MM.1S (cell line): Measurements from ENCODE around the gene SYCP1.

Experiments
- DNase-seq: peaks from one replicate; pipeline ENCODE4 v3.0.0-alpha.2; 2015
- H2AFZ ChIP-seq: fragments of 300-600 bp; sonication (generic); 2 replicates; pipeline ENCODE4 v1.6.0; 2016; ENCODE audit warnings: antibody characterized with exemption, low read length
- H3F3A ChIP-seq: fragments of 300-600 bp; sonication (generic); 2 replicates; pipeline ENCODE4 v1.6.1; 2016; ENCODE audit warnings: mild to moderate bottlenecking, antibody characterized with exemption, low read length, moderate library complexity, mixed read lengths; ENCODE audit not compliant: insufficient read depth
- H3K27ac ChIP-seq: fragments of 300-600 bp; sonication (generic); 2 replicates; pipeline ENCODE4 v1.5.1; 2016; ENCODE audit warnings: mild to moderate bottlenecking, low read length
- H3K27me3 ChIP-seq: fragments of 300-600 bp; sonication (generic); replicated peaks from 2 replicates; pipeline ENCODE4 v1.6.0; 2016; ENCODE audit warnings: low read length; ENCODE audit not compliant: insufficient read depth
- H3K36me3 ChIP-seq: fragments of 300-600 bp; sonication (generic); replicated peaks from 2 replicates; pipeline ENCODE4 v1.6.1; 2016; ENCODE audit warnings: mild to moderate bottlenecking, low read length, mixed read lengths; ENCODE audit not compliant: insufficient read depth
- H3K4me1 ChIP-seq: fragments of 300-600 bp; sonication (generic); 2 replicates; pipeline ENCODE4 v1.6.1; 2016; ENCODE audit warnings: low read length, mixed read lengths
- H3K4me2 ChIP-seq: fragments of 300-600 bp; sonication (generic); 2 replicates; pipeline ENCODE4 v1.6.0; 2016; ENCODE audit warnings: low read depth, low read length
- H3K4me3 ChIP-seq: fragments of 300-600 bp; sonication (generic); 2 replicates; pipeline ENCODE4 v1.5.1; 2016; ENCODE audit warnings: low read length, mixed read lengths
- H3K79me2 ChIP-seq: fragments of 300-600 bp; sonication (generic); 2 replicates; pipeline ENCODE4 v1.6.1; 2016; ENCODE audit warnings: mixed run types, low read length, mixed read lengths
- H3K9ac ChIP-seq: fragments of 300-600 bp; sonication (generic); 2 replicates; pipeline ENCODE4 v1.6.1; 2016; ENCODE audit warnings: low read length, mixed read lengths
- H3K9me2 ChIP-seq: fragments of 300-600 bp; sonication (generic); replicated peaks from 2 replicates; pipeline ENCODE4 v1.6.1; 2016; ENCODE audit warnings: mild to moderate bottlenecking, low read length, mixed read lengths; ENCODE audit not compliant: insufficient read depth
- H3K9me3 ChIP-seq: fragments of 300-600 bp; sonication (generic); replicated peaks from 2 replicates; pipeline ENCODE4 v1.6.1; 2016; ENCODE audit warnings: mild to moderate bottlenecking, low read length, mixed read lengths; ENCODE audit not compliant: insufficient read depth
- H4K20me1 ChIP-seq: fragments of 300-600 bp; sonication (generic); 2 replicates; pipeline ENCODE4 v1.6.1; 2016; ENCODE audit warnings: mild to moderate bottlenecking, low read length, moderate library complexity, mixed read lengths; ENCODE audit not compliant: insufficient read depth
- CTCF ChIP-seq: fragments of 300-600 bp; sonication (generic); IDR thresholded peaks from 2 replicates; pipeline ENCODE4 v1.5.1; 2016; ENCODE audit warnings: antibody characterized with exemption, low read length, mixed read lengths
- EZH2 ChIP-seq: fragments of 300-600 bp; sonication (generic); optimal IDR thresholded peaks from 2 replicates; pipeline ENCODE3; 2017; ENCODE audit warnings: low read depth, mild to moderate bottlenecking, antibody characterized with exemption, low read length, mixed read lengths
- EZH2phosphoT487 ChIP-seq: fragments of 300-600 bp; sonication (generic); IDR thresholded peaks from 2 replicates; pipeline ENCODE4 v1.6.1; 2018; ENCODE audit warnings: antibody characterized with exemption, low read length

The SYCP1 gene

GRCh38 chr1:114854693-114855320, at the start of gene SYCP1:
SYCP1 (plus strand) TSS chr1:114854863; CDS start chr1:114855465, 602 bp downstream.
- H3K9ac ChIP-seq: no peak within 1 kb of the TSS
- no peaks in the 10 kb centered on the region for H4K20me1 ChIP-seq
- TF ChIP-seq CTCF (no peak), EZH2phosphoT487 (no peak)
- no peaks in the 10 kb centered on the region for H3K27me3 ChIP-seq
- H3K79me2 ChIP-seq: no peaks in the 10 kb centered on the region
- H3F3A ChIP-seq: no peaks in the 10 kb centered on the region
- no peaks in the 10 kb centered on the region for H3K36me3 ChIP-seq
- H3K4me3 ChIP-seq: no peak within 1 kb of the TSS
- H3K9me2 ChIP-seq: no peaks in the 10 kb centered on the region
- no peak within 1 kb of the TSS for H2AFZ ChIP-seq
- H3K4me2 ChIP-seq: no peak within 1 kb of the TSS
- H3K4me1 ChIP-seq: no peaks in the 10 kb centered on the region
- no peak for DNase-seq
- H3K27ac ChIP-seq: no peak within 1 kb of the TSS
- H3K9me3 ChIP-seq: no peaks in the 10 kb centered on the region

GRCh38 chr1:114819869-114820268, 34.8 kb upstream of the SYCP1 start:
- no peak overlapping the region for H3K27ac ChIP-seq
- H3K4me3 ChIP-seq: no peak overlapping the region
- H4K20me1 ChIP-seq: no peaks in the 10 kb centered on the region
- DNase-seq: no peak
- H3F3A ChIP-seq: no peaks in the 10 kb centered on the region
- no peak overlapping the region for H2AFZ ChIP-seq
- H3K9me3 ChIP-seq: no peaks in the 10 kb centered on the region
- TF ChIP-seq CTCF (no peak), EZH2 (no peak), EZH2phosphoT487 (no peak)
- no peak overlapping the region for H3K9ac ChIP-seq
- no peaks in the 10 kb centered on the region for H3K36me3 ChIP-seq
- no peak overlapping the region for H3K4me2 ChIP-seq
- H3K27me3 ChIP-seq: no peaks in the 10 kb centered on the region
- no peaks in the 10 kb centered on the region for H3K4me1 ChIP-seq
- H3K79me2 ChIP-seq: no peaks in the 10 kb centered on the region
- no peaks in the 10 kb centered on the region for H3K9me2 ChIP-seq

- no peaks in the 10 kb centered on the region for H3F3A ChIP-seq
- no peaks in the 10 kb centered on the region for H3K36me3 ChIP-seq
- H3K4me1 ChIP-seq: no peaks in the 10 kb centered on the region
- no peak overlapping the region for H3K4me3 ChIP-seq
- DNase-seq: no peak
- no peaks in the 10 kb centered on the region for H3K27me3 ChIP-seq
- H3K9me2 ChIP-seq: no peaks in the 10 kb centered on the region
- no peak overlapping the region for H3K27ac ChIP-seq
- H2AFZ ChIP-seq: no peak overlapping the region
- TF ChIP-seq CTCF: no peak
- TF ChIP-seq EZH2phosphoT487: no peak
- TF ChIP-seq EZH2: no peak
- no peaks in the 10 kb centered on the region for H4K20me1 ChIP-seq
- no peak overlapping the region for H3K4me2 ChIP-seq
- H3K79me2 ChIP-seq: no peaks in the 10 kb centered on the region
- H3K9ac ChIP-seq: no peak overlapping the region
- H3K9me3 ChIP-seq: no peaks in the 10 kb centered on the region
Measured at GRCh38 chr1:114820392-114820791, 34.3 kb upstream of the SYCP1 start.
